ENCODE measurements around the gene SEMA7A.

SEMA7A gene

DNA sequence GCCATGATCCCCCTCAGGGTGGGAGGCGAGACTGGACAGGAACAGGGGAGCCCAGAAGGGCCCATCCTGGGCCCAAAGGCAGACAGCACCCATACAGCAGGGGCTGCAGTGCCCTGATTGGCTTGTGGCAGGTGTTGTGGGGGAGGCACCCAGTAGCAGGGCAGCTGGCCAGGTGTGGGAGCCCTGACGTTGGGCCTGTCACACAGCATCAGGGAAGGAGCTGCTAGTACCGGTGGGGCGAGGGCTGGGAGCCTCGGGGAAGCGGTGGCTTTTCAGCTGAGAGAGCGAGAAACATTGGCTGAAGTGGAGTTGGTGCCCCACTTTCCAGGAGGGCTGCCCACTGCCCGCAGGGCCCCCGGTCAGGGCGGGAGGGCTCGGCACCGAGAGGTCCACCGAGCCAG is 46.6 kb downstream of the SEMA7A start:
- DNase-seq (ENCODE audit: low read depth) = no peak

DNA sequence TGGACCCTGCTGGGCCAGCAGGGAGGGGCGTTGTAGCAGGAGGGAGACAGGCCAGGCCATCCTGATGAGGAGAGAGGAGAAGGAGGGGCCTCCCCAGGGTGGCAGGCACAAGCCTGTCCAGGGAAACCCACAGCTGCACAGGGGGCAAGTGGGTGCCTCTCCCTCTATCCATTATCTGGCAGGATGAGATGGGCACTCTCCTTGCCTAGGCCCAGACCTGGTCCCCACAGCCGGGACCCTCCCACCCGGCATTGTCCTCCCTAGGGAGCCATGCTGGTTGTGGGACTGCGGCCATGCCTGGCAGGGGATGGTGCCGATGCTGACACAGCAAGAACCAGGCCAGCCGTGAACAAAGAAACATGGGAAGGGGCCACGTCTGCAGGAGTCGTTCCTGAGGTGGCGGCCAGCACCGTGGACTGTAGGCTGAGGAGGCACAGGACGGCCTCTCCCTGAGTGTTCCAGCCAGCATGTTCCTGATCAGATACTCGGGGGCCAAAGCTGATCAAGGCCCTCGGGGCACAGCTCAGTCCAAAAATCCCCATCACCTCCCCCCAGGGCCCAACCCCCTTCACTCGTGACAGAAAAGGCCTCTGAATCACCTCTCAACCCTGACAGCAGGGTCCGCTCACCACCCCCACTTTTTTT is 47.1 kb downstream of the SEMA7A start:
- no peak for DNase-seq (ENCODE audit: low read depth)

DNA sequence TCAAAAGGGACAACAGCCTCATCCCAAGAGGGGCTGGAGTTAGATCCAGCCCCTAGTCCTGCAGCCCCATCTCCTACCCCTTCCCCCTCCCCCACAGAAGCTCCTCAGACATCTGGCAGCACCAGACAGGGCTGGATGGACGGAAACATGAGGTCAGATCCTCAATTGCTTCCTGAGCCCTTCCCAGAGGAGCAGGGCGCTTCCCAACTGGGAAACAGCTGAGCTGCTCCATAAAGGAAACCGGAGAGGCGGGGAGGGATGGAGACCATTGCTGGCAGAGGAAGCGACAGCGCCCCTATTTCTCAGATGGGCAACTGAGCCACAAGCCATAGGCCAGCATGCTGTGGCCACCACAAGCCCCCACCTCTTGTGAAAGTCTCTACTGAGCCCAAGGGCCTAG is 48.0 kb downstream of the SEMA7A start:
- DNase-seq (ENCODE audit: low read depth) = no peak

DNA sequence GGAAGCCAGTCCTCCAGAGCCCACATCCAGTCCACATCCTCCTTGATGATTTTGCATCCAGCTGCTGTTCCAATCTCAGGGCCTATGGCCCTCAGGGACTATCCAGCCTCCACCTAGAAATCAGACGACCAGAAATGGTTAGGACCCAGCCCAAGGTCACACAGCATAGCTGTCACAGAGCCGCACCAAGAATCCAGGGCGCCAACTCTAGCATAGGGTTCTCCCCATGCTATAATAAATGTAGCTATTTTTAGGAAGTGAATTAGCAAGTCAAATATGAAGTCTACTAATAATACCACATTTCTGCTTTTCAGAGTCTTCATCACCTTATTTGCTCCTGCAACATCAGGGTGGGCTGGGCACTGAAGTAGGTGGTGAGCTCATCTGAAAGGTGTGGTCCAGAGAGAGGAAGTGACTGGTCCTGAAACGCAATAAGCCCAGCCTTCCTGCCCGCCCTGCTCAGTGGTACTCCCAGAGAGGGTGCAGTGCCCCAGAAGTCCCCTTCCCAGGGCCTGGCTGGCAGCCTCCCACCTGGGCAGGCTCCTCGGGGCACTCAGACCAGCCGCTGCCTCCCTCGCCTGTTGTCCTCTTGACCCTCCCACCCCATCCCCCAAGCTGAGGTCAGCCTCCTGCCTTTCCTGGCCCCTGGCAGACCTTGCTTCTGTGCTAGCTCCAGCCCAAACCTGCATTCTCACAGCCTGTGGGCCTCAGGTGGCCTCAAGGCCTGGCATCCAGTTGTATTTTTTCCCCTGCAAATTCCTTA is 48.7 kb downstream of the SEMA7A start:
- no peak for DNase-seq (ENCODE audit: low read depth)

DNA sequence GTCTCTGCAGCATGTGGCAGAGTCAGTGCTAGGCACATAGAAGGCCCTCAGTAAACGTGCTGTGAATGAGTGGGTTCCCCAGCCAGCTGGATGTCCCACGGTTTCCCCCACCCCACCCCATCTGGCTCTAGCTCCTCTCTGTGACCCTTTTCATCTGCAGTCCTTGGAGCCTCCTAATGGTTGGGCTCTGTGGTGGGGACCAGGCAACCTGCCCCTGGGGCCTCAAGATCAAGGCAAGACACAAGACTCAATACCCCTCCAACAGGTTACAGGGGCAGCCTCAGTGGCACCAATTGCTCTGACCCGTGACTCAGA is 49.2 kb downstream of the SEMA7A start:
- no peak for DNase-seq (ENCODE audit: low read depth)

DNA sequence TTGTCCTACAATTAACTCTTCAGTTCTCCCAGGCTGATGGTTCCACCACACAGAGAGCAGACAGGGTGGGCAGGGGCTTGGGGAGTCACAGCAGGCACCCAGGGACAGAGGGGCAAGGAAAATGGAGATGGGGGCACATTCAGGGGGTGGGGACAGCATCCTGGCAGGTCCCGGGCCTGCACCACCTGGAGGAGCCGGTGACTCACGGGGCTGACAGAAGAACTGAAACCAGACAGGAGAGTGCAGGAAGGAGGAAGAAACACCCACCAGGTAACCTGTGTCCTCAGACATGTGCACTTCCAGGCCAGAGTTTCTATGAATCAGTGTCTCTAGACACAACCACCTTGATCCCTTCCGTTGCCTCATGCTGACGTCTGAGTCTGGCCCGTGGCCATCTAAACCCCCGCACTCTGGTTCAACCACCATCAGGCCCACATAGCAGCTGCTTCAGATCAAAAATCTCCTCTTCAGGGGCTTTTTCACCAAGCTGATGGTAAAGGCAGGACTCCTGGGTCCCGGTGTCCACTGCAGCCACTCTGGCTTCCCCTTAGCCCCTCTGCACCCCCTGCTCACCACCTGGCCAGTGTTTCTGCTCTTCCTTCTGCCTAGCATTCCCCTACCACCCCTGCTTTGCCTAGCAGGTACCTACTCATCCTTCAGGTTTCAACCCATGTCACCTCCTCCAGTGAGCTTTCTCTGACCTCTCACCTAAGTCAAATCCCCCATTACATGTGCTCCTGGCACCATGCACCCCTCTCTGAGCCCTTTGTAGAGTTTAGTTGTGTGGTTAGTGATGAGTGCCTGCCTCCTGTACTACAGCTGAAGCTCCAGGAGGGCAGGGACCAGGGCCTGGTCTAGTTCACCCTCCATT is 49.8 kb downstream of the SEMA7A start:
- DNase-seq (ENCODE audit: low read depth) = no peak

DNA sequence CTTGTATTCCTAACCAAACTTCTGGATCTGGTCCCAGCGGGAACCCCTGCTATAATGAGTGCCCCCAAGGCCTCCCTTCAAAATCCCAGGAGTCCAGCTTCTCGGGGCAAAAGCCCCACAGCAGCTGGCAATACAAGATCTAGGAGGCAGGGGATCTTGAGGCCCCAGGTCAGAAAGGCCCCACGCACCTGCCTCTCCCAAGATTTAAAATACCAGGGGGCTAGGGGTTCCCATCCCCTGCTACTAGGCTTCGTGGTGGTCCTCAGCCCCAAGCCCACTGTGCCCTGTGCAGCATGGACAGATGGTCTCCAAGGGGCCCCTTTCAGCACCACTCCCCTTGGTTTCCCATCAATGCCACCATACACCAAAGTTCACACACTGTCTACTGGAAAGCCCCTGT is 50.5 kb downstream of the SEMA7A start:
- DNase-seq (ENCODE audit: low read depth) = no peak

DNA sequence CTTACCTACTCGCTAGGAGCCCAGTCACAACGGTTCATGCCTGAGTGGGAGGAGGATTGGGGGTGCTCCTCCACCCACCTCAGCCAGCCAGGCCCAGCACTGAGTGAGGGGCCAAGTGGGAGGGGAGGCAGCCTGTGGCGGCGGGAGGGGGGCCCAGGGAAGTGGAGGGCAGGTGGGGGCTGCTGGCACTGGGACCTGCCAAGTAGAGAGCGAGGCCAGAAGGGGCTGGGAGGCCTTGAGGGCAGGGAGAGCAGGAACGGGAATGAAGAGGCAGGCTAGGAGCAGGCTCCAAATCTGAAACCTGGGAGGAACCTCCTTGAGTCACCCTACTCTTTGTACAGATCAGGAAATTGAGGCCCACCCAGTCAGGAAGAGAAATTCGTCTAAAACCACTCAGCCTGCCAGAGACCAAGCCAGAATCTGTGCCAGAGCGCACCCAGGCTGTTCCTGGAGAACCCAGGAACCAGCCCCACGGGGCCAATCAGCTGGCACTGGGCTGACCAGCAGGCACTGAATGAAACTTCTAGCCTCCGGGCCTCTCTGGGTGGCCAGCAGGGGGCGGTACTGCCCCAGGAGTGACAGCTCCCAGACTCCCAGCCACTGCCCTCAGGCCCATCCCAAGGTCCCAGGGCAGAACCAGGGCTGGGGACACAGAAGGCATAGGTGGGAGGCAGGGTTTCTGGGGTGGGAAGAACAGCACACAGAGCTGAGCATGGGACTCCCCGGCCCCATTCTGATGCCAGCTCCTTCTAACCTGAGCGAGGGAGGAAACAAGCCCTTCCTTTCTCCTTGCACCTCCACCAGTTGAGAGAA is 51.5 kb downstream of the SEMA7A start:
- DNase-seq (ENCODE audit: low read depth) = no peak

DNA sequence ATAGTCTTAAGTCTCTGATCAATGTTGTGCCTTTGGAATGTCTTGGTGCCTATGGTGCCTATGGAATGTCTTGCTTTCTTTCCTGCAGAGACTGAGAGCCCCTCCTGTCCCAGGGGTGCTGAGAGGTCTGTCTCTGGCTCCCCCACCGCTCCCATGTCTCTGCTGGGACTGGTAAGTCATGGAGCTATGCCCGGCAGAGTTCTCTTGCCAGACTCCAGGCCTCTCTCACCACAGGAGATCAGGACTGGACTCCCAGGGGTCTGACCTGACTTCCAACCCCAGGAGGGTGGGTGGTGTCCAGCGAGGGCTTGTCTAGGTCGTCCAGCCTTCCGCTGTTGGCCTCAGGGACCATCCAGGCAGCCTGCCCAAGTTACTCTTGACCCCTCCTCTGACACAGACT is 52.3 kb downstream of the SEMA7A start:
- DNase-seq (ENCODE audit: low read depth) = no peak

DNA sequence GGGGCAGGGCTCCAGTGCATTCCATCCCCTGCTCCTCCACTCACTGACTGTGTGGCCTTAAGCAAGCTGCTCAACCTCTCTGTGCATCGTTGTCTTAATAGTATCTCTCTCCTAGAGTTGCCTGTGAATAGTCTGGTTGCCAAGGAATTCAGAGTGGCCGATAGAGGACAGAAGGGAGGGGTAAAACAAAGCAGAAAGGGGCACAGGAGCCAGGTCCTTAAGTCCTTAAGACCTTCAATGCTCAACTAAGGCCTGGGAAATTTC is 52.6 kb downstream of the SEMA7A start:
- no peak for DNase-seq (ENCODE audit: low read depth)

DNA sequence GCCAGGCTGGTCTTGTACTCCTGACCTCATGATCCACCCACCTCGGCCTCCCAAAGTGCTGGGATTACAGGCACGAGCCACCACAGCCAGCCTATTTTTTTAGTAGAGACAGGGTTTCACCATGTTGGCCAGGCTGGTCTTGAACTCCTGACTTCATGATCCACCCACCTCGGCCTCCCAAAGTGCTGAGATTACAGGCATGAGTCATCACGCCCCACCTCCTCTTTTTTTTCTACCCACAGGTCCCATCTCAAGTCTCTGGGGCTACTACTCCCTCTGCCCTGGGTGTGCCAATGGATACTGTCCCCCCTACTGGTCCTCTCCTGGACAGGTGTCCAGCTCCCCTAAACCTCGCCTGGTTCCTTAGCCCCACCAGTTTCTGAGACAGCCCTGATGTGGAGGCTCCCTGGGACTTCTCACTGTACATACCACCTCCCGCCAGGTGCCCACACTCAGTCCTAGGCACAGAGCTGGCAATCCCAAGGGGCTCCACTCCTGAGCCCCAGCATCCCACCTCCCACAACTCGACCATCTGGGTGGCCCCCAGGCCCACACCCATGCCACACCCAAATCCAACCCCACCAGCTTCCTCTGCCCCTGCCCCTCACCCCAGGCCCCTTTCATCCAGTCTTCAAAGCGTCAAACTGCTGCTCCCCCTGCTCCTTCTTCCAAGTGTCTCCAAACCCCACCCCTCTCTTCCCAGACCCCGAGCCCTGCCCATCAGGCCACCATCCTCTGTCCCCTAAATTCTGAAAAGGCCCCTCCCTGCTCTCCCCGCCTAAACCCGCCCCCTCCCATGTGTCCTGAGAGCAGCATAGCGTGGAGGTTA is 53.2 kb downstream of the SEMA7A start:
- no peak for DNase-seq (ENCODE audit: low read depth)

DNA sequence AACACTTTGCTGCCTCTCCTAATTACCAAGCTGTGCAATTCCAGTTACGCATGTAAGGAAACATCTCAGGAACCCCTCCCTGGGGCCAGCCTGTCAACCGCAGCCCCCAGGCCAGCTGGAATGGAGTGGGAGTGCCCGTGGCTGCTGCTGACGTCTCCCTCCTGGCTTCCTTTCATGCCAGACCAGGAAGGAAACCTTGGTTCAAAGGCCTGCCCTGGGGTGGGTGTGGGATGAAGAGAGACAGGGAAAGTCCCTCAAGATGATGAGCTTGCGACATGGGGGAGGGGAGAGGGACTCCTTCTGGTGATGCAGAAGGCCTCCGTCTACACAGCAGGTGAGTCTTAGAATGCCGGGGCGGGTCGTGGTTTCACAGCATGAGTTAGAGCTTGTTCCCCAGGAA is 54.9 kb downstream of the SEMA7A start:
- no peak for DNase-seq (ENCODE audit: low read depth)

DNA sequence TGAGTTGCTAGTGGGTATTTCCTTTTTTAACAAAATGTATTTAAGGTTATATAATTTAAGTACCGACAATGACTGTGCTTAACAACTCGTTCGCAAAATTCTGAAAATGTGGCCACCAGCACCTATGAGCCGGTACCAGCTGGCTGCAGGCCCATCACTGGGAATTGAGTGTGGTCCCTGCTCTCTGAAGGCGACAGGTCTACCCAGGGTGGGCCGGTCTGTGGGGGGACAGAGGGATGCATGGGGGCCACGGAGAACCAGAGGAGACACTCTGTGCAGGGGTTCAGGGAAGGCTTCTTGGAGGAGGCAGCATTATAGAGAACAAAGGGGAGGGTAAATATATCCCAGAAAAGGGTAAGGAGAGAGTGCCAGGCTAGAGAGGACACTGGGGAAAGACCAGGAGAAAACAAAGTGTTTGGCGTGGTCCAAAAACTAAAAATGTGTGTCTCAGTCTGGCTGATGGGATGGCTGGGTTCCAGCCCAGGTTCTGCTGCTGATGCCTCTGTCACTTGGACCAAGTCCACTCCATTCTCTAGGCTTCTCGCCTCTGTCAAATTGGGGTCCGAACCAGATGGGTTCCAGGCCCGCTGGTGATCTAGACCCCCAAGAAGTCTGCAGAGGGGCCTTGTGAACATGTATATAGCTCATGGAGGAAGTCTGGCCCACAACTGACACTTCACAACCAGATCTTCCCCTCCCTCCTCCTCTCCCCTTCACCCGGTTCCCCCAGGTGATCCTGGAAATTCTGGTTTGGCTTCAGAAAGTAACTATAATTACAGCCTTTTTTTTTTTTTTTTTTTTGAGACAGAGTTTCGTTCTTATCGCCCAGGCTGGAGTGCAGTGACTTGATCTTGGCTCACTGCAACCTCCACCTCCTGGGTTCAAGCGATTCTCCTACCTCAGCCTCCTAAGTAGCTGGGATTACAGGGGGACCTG is 55.7 kb downstream of the SEMA7A start:
- no peak for DNase-seq (ENCODE audit: low read depth)

DNA sequence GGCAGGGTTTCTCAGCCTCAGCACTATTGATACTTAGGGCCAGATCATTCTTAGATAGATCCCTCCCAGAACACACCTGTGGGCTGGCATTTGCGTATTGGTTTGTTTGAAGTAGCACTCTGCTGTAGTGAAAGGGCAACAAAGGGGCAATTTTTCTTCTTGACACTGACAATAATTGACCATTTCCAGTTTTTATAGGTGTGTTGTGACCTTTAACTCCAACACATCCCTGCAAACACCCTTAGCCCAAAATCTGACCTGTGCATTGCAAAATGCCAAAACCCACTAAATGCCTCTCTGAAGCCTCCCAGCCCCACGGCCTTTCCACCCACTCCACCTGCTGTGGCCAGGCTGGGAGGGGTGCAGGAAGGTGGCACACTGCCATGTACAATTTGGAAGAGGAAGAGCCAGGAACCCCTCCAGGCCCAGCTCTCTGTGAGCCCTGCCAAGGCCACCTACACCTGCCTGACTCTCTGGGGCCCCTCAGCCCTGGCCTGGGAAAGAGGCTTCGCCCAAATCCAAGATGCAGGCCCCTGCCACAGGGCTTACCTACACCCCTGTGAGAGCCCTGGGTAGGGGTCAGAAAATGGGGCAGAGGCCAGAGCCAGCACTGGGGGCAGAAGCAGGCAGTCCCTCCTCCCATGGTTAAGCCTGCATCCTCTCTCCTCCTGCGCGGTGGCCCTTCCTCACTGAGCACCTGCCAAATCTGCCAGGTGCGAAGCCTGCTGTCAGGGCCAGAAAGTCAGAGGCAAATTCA is 56.8 kb downstream of the SEMA7A start:
- no peak for DNase-seq (ENCODE audit: low read depth)

DNA sequence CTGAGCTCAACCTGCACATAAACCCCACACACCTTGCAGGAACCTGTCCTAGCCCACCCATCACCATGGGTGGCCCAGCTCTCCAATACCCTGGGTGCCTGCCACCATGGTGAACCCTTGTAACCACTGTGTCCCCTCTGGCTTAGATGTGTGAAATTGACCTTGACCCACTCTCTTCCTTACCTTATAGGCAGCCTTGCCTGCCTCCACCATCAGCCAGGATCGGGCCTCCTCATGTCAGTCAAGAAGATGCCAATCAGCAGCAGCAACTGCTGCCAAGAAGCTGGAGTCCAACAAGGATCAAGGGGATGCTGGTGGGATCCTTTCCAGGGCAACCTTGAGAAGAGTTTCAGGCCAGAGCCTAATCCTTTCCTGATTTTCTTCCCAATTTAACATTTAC is 57.5 kb downstream of the SEMA7A start:
- DNase-seq (ENCODE audit: low read depth) = no peak

DNA sequence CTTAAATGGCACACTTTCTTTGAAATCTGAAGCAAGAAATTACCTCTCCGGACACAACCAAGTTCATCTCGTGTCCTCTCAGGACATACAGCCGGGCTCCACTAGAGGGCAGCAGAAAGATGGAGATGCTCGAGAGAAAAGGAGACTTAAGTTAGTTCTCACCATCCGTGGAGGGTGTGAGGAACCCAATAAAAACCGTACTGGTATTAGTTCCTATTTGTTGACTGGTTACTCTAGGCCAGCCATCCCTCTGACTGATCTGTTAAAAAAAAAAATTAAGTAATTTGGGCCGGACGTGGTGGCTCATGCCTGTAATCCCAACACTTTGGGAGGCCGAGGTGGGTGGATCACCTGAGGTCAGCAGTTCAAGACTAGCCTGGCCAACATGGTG is 58.5 kb downstream of the SEMA7A start:
- no peak for DNase-seq (ENCODE audit: low read depth)

DNA sequence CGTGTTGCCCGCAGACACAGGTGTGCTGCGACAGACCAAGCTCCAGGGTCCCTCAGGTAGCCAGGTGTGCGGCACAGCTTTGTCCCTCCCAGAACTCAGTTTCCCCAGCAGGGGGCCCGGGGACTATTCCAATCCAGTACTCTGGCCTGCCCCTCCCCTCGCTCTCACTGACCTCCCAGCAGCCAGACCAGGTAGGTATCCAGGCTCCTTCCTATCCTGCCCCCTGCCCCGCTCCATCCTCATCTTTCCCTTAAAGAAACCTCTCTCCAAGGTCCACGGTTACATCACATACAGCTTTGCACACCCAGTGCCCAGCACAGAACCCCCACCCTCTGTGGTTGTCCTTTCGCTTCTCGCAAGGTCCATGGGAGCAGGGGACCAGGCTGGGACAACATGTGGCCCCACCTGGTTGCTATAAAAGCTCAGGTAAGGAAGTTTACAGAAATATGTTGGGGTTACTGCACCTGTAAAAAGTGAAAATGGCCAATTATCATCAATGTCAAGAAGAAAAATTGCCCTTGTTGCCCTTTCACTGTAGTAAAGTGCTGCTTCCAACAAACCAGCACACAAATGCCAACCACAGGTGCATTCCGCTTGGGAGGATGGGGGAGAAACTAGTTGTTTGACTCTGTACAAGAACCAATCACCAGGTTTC is 59.0 kb downstream of the SEMA7A start:
- DNase-seq (ENCODE audit: low read depth) = no peak

DNA sequence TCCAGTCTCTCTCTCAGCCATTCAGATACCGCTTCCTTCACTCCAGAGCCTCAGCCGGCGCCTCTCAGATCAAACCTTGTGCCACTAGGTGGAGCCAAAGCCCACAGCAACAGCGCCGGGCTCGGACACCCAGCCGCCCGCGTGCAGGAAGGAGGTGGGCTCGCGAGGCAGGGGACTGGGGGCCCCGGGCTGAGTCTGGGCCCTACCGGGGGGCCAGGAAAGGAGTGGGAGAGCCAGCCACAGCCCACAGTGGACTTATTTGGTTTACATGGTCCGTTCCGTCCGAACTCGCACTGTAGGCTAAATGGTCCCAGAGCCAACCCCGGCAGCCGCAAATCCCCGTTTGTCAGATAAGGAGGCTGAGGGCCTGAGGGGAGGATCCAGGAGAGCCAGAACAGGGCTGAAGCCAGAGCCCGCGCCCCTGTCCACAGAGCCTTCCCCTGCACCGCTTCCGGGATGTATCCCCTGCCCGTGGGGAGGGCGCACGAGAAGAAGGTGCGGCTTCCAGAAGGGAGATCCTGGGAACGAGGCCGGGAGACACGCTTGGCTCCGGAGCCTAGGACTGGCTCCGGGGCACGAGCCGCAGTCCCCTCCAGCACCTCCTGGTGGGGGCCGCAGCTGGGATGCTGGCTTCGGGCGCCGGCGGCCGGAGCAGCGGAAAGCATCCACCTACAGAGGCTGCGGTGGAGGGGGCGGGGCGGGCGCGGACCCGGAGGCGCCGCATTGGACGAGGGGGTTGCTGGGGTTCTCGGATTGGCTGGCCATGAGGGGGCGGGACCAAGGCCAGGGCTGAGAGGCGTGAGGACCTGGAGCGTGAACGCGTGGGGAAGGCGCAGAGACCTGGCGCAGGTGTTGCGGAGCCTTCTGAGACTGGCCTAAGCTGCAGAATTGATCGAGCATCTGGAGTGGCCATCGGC is 59.8 kb downstream of the SEMA7A start:
- DNase-seq (ENCODE audit: low read depth) = peak; percentile 53
